HL-60/S4 treated with retinoic acid at 250 ng/mL for 4 days and 3 days (cell line): ENCODE data around the gene LY9.

Source experiments
- in situ Hi-C: fragments of 300-500 bp; cut with MboI; formaldehyde crosslinking; loops from 2 replicates; pipeline ENCODE4 v1.7.0; 2022; ENCODE audit warnings: low sequenced_read_pairs

Gene LY9, protein sequence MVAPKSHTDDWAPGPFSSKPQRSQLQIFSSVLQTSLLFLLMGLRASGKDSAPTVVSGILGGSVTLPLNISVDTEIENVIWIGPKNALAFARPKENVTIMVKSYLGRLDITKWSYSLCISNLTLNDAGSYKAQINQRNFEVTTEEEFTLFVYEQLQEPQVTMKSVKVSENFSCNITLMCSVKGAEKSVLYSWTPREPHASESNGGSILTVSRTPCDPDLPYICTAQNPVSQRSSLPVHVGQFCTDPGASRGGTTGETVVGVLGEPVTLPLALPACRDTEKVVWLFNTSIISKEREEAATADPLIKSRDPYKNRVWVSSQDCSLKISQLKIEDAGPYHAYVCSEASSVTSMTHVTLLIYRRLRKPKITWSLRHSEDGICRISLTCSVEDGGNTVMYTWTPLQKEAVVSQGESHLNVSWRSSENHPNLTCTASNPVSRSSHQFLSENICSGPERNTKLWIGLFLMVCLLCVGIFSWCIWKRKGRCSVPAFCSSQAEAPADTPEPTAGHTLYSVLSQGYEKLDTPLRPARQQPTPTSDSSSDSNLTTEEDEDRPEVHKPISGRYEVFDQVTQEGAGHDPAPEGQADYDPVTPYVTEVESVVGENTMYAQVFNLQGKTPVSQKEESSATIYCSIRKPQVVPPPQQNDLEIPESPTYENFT

GRCh38 chr1:160795951-160796383 is at the start of gene LY9:
TSS of gene LY9 (plus strand) at chr1:160796174. CDS start at chr1:160796188, 14 bp downstream.
- in situ Hi-C loops, result no loop called here

- in situ Hi-C loops, result no loop called here
Measured at GRCh38 chr1:160746836-160747500, 49.0 kb upstream of the LY9 start.

DNA sequence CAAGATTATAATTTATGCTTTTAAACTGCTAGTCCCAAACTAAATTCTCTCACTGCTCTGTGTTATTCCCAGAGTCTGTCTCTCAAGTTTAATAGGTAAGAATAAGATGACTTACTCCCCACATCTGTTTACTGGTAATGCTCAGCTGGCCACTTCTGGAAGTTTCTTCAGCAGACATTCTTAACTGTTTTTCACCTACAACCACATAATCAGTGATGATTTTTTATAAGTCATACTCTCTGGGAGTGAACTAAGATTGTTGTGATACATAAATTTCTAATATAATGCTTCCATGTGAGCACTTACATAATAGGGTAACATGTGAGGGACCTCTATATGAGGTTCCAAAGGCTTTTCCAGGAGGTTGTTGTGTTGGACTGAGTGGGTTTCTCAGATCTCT is 48.3 kb upstream of the LY9 start:
- in situ Hi-C loops, result no loop called here

DNA sequence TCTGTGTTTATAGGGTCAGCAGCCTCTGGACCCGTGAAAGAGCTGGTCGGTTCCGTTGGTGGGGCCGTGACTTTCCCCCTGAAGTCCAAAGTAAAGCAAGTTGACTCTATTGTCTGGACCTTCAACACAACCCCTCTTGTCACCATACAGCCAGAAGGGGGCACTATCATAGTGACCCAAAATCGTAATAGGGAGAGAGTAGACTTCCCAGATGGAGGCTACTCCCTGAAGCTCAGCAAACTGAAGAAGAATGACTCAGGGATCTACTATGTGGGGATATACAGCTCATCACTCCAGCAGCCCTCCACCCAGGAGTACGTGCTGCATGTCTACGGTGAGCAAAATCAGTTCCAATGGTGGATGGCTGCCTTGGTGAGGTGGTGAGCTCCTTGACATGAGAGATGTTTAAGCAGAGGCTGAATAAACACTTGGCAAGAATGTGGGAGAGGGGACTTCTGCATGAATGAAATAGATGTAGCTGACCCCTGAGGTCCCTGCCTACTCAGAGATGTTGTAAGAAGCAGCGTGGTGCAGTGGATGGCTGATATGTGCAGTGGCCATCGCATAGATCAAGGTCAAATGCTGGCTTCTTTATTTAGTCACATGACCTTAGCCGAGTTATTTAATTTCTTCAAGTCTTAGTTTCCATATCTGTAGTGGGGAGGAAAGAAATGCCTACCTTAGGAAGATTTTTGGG is 47.6 kb upstream of the LY9 start:
- in situ Hi-C loops, result no loop called here

DNA sequence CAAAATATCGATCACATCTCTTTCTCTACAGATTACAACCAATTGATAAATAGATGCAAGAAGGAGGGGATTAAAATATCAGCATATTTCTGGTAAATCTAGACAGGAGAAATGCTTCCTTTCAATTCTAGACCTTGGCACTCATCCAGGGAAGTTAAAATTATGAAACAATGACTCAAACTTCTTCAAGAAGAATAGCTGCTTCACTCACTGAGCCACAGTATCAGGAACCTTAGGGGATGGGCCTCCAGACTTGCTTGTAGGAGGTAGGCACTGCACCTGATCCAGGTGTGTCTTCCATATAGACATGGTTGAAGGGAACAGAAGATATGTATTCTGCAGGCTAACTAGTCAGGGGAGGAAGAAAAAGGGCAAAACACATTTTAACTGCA is 47.1 kb upstream of the LY9 start:
- in situ Hi-C loops, result no loop called here

DNA sequence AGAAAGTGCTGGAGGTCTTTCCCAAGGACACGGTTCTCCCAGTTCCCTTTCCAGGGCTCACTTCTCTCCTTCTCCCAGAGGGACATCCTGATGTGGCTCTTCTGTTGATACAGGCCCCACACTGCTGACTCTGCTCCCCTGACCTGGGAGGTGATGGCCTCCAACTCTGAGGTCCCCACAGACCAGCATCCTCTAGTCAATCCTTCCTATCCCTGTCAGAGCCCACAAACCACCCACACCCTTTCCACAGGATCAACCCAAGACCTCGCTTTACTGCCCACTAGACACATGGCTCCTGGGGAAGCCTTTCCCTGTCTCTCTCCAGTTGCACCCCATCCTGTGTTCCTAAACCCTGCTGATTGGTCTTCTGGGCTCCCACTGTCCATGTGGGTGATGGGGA is 45.4 kb upstream of the LY9 start:
- in situ Hi-C loops, result no loop called here

- in situ Hi-C loops, result no loop called here
Measured at GRCh38 chr1:160752406-160752805, 43.6 kb upstream of the LY9 start.

GRCh38 chr1:160752924-160753323 is 43.0 kb upstream of the LY9 start:
- in situ Hi-C loops, result no loop called here

GRCh38 chr1:160753594-160753993 is 42.4 kb upstream of the LY9 start:
- in situ Hi-C loops, result no loop called here

- in situ Hi-C loops, result no loop called here
Measured at GRCh38 chr1:160755461-160755860, 40.5 kb upstream of the LY9 start.

DNA sequence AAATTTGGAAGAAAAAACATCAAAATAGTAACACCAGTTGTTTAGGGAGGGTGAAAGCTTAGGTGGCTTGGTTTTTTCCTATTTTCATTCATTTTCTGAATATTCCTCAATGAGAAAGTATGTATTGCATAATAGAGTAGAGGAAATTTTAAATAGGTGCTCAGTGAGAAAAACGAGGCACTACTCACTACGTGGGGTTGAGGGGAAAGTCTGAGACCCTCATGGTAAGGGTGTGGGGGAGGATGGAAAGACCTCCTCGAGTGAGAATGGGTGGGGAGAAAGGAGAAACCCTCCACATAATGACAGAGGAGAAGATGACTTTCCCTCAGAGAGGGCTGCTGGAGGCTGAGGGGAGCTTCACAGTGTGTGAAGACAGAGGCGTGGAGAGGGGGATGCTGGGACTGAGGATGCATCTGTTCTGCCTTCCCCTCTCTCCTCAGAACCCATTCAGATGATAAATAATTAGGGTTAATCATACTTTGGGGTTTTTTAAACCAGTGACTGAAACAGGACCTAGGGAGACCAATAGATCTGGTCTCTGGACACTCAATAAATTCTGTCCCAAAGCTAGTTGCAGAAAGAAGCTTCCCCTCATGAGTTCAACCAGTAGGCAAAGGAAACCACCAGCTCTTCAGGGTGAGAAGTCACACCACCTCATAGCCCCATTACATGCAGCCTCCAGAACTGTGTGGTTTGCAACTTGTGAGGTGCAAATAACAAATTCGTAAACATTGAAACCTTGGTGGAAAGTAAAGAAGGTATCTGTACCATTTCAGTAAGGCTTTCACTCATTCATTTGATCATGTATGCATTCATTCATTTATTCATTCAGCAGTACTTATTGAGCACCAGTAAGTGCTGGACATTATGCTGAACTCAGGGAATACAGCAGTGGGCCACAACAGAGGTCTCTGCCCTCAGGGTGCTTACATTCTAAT is 39.8 kb upstream of the LY9 start:
- in situ Hi-C loops, result no loop called here

DNA sequence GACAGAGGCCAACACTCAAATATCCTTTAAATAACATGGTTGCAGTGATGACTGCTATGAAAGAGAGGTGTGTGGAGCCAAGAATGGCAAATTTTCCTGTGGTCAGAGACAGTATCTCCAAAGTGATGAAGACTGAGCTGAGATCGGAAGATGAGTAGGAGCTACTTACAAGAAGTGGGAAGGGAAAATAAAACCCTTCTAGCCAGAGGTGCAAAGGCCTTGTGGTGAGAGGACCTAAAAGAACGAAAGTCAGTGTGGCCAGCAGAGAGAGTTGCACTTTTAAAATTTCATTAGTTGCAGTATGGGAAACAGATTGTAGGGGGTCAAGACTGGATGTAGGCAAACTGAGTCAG is 39.1 kb upstream of the LY9 start:
- in situ Hi-C loops, result no loop called here

GRCh38 chr1:160758521-160758920 is 37.5 kb upstream of the LY9 start:
- in situ Hi-C loops, result no loop called here

DNA sequence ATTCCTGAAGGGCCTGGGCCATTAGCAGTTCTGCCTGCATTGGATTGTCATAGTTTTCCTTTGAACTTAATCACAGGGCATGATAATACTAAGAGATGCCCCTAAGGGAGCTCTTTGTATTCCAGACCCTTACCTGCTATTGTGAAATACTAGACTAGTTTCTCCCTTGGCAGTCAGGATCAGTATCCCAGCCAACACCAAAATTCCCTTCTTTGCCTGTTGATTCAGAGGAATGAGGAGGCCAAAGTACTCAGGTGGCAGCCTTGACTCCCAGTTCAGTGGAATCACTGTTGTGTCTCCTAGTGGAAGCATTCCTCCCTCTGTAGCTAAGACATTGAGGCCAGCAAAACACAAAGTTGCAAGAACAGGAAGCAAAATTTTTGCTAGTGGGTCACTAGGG is 36.2 kb upstream of the LY9 start:
- in situ Hi-C loops, result loop anchor here (10.0 kb wide), 1 partner anchor 75 kb away; no protein-coding TSS in a partner anchor

- in situ Hi-C loops, result loop anchor here (10.0 kb wide), 1 partner anchor 76 kb away; no protein-coding TSS in a partner anchor
Measured at GRCh38 chr1:160761046-160761445, 34.9 kb upstream of the LY9 start.

GRCh38 chr1:160761886-160762285 is 34.1 kb upstream of the LY9 start:
- in situ Hi-C loops, result loop anchor here (10.0 kb wide), 1 partner anchor 77 kb away; no protein-coding TSS in a partner anchor

DNA sequence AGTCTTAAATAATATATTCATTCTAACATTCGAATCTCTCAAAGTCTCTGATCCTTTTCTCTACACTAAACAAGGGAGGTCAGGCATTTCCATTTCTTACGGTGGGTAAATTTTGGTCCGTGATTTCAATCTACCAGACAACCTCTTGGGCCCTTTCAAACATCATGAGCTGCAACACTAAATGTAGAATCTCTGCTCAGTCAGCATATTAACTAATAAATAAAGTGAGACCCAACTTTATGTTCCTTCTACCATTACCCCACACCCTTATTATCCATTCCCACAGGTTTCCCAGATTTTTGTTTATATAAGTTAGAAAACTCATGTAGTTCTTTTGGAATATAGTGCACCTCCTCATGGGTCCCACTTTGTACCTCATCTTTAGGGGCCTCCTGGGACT is 32.0 kb upstream of the LY9 start:
- in situ Hi-C loops, result loop anchor here (10.0 kb wide), 1 partner anchor 79 kb away; no protein-coding TSS in a partner anchor

GRCh38 chr1:160767395-160768294 is 28.3 kb upstream of the LY9 start:
- in situ Hi-C loops, result loop anchor here (10.0 kb wide), 1 partner anchor 83 kb away; no protein-coding TSS in a partner anchor

GRCh38 chr1:160768295-160768657 is 27.7 kb upstream of the LY9 start:
- in situ Hi-C loops, result loop anchor here (10.0 kb wide), 1 partner anchor 83 kb away; no protein-coding TSS in a partner anchor
